HG02981 (cell line): ENCODE measurements around the gene RAMP3.

Source experiments
- ATAC-seq: cut with Tn5 transposase; IDR thresholded peaks from one replicate; pipeline ENCODE4 v1.9.1; 2021; ENCODE audit warnings: mild to moderate bottlenecking, moderate library complexity; ENCODE audit not compliant: unreplicated experiment

Gene RAMP3

DNA sequence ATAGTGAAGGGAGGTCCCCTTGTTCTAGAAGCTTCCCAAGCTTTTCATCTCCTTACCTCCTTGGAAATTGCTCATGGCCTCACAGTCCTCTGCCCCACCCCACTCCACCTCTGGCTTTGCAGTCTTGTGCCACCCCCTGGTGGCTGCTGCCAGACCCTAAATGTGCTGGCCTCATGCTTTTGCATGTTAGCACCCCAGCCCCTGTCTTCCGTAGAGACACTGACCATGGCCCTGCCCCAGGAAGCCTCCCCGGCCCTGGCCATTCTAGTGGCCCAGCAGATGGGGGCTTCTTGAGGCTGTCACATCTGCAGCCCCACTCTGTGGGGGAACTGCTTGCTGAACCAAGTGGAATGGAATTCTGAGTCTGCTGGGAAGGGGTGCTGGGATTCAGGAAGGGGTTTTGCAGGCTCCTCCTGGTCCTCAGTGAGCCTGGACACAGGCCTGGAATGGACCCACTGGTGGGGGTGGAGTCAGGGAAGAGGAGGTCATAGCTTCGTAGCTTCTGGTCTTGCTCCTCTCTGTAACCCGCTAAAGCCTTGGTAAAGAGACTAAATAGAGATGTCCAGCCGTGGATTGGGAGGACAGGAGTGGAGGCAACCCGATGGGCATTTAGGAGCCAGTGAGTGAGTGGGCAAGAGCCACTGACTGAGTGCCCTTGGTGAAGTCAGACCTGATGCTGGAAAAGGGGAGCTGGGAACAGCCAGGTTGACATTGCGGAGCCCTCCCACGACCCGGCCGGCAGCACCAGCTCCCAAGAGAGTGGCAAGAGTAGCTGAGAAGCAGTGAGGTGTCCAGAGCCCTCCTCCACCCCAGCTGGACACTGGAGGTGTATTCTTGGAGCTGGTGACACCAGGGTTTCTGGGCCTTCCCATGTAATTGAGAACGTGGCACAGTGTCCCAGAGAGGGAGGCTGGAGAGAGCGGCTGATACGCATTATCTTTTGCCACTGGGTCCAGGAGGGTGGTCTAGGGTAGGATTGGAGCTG lies 20.9 kb downstream of the RAMP3 start:
- no peak for ATAC-seq

DNA sequence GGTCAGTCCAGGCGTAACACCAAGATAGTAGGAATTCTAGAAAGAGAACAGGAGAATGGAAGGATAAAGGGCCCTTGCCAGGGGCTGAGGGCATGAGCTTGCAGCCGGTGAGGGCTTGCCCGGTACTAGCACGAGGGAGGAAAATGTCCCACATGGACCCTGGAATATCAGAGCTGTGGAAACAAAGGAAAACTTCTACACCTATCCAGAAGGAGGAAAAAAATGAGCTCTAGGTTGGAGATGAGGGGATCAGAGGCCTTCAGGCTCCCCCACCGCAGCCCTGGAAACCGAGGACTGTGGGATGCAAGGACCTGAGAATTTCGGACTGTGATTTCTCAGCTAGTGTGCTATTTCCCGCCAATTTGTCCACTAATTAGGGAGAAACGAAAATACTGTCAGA lies 22.1 kb downstream of the RAMP3 start:
- ATAC-seq = no peak

DNA sequence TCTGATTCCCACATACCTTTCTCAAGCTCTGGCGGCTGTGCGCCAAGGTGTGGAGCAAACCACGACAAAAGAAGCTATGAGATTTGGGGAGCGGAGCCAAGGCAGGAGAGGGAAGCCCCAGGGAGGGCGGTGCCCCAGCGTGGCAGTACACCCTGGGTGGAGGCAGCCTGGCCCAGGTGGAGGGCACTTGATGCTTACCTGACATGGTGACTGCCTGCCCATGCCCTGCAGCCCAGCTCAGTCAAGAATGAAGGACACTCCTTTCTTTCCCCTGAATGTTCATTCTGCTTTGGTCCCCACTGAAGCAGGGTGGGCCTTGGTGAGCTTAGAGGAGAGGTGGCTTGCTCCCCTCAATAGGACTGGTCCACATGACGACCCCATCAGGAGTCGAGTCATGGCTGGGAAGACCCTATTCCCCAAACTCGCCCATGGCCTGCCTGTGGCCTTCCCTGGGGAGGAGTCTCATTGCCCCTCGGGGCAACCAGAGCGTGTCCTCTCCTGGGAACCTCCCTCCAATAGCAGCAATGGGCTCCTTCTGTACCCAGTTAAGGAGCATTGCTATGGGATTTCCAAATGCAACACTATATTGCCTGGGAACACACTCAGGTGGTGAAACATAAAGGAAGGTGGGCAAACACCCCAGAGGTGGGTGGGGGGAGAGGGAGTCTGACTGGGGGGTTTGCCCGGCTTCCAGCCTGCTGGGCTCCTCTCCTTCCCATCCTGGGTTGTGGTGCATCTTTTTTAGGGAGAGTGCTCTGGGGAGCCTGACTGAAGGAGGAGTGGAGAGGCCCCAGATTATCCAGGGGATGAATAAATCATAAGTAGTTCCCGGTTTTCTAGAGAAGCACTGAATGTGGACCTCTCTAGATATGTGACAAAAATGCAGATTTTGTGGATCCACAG lies 22.7 kb downstream of the RAMP3 start:
- ATAC-seq = no peak

DNA sequence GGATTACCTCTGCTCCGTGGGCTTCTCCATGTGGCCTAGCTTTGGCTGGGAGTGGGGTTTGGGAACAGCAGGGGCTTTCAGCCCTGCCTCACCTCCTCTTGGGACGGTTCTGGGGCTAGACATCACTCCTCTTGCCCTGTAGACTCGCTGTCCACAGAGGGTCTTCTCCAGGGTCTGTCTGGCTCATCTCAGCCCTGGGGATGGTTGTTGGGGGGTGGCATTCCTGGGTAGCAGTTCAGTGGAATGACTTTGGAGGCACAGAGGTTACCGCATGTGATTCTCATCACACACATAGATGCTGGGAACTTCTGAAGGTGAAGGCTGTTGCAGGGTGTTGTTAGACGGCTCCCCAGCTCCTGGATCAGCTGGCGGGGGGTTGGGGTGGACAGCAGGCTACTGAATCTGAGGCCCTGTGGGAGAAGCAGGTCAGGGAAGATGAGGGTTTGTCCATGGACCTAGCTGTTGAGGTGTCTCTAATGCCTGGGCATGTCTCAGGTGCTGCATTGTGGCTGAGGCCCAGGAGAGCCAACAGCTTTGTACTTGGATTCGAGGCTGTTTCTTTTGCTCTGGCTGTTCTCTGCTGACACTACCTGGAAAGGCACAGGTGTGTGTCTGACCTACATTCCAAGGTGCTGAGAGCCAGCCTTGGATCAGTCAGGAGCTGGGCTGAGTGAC lies 23.8 kb downstream of the RAMP3 start:
- no peak for ATAC-seq

DNA sequence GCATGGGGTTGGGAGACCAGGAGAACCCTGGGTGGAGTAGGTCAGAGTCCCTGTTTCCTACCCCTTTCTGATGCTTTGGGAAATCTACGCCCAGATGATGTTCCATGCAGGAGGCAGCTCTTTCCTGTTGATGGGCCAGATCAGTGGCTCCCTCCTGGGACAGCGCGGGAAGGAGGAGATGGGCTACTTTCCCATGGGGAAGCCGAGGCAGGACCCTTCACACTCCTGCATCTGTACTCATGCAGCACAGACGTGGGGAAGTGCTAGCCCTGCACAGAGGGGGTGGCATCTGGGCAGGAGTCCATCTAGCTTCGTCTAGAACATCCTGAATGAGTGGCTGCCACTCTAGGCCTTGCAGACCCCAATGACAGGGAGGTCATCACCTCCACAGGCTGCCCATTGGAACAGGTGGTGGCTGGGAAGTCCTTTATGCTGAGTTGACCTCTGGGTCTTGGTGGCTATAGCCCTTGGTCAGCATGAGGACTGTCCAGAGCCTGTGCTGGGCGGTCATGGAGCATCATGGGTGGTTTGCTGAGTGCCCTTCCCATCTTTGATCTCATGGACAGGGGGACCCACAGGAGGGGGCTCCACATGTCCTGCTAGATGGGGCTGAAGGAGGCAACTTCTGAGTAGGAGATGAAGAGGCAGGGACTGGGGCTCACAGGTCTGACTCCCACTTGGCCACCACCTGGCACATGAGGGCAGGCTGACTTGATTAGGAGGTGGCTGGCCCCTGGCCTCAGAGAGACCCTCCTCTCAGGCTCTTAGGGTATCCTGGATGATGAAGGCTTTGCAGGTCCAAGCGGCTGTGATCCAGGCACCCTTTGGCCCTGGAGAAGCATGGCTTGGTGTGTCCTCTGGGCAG lies 24.6 kb downstream of the RAMP3 start:
- ATAC-seq = no peak

DNA sequence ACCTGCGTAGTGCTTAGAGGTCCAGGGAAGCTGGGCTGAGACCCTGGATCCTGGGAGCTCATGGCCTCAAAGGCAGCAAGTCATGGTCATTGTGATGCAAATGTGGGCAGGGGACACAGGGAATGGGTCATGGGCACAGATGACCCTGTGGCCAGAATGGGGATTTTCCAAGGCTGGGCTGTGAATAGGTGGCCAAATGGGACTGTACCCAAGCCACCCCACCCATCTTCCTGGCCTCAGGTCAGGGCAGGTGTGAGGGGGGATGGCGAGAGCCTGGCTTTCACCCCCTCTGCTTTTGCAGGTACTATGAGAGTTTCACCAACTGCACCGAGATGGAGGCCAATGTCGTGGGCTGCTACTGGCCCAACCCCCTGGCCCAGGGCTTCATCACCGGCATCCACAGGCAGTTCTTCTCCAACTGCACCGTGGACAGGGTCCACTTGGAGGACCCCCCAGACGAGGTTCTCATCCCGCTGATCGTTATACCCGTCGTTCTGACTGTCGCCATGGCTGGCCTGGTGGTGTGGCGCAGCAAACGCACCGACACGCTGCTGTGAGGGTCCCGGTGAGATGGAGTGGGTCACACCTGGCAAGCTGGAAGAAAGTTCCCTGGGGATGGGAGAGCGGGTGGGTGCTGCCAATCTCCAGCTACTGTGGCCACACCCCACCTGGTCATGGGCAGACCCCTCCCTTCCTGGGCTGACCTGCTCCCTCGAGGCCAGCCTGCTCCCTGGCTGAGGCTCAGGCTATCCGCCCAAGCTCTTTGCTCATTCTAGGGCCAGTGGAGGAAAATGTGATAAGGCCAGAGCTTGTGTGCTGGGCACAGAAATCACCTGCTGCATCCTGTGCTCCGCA lies 25.5 kb downstream of the RAMP3 start:
- ATAC-seq = no peak

DNA sequence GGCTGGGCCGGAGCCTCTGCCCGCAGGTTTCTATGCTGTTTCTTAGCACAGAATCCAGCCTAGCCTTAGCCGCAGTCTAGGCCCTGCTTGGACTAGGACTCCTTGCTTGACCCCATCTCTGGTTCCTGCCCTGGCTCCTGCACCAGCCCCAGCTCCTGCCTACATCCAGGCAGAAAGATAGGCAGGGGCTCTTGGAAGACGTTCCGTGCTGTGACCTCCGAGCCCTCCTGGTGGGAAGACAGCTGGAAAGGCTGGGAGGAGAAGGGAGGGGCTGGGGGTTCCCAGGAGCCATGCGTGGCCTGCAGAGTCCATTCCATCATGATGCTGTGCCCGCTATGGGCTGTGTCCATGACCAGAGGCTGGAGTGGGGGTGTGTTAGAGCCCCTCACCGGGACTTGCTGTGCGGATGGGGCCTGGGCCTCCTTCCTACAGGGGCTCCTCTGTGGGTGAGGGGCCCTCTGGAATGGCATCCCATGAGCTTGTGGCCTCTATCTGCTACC lies 26.2 kb downstream of the RAMP3 start:
- no peak for ATAC-seq

DNA sequence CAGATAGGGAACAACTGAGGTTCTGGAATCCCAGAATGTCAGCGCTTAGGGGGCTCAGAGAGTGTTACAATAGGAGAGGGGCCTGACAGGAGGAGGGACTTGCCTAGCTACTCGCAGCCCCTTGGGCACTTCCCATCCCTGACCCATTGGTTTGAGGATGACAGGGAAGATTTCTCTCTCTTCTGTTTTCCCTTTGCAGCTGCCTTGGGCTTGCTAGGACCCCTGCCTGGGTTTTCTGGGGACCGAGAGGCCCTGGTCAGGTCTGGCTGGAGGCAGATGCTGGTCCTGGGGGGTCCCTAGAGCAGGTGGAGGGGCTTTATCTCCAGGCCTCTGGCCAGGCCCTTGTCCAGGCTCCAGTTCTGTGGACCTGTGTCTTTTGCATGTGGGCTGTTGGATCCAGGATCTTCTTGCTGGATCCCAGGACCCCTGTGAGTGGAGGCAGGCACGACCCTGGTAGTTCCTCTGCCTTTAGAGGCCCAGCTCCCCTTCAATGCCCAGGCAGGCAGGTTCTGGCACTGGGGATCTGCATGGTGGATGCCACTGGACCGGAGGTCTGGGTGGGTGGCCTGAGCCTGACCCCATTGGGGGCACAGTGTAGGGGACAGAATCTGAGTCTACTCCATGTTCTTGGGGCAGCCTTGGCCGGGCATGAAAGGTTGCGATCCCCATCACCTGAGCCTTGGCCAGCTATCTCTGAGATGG lies 26.9 kb downstream of the RAMP3 start:
- ATAC-seq = no peak

DNA sequence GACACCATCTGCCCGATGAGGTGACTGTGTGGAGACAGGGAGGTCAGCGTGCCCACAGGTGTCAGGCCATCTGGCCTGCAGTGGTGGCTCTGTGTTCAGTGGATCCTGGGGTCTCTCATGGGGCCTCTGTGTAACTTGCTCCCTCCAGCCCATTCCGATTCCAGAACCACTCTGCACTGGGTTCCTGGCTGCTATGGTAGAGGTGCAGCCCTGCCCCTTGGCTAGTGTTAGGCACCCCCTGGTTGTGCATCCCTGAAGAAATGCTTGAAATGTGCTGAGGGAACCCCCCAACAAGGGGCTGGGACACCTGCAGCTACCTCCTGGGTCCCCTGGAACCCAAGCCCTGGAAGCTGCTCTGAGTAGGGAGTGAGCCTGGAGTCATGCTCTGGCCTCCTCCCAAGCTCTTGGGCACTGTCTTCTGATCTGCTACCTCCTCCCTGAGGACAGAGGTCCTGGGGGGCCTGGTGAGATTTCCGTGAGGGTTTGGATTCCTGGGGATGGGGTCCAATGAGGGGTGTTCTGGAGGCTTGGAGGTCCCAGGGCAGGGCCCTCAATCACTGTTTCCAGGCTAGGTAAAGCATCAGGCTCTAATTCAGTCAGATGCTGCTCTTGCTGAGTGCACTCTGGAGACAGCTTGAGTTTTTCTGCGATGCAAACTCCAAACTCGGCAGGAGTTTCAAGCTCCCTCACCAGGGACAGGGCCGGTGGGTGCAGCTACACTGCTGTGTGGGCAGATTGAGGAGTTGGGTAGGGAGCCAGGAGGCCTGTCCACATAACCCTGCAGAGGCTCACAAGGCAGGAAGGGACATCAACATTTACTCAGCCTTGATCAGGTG lies 27.7 kb downstream of the RAMP3 start:
- ATAC-seq = no peak

DNA sequence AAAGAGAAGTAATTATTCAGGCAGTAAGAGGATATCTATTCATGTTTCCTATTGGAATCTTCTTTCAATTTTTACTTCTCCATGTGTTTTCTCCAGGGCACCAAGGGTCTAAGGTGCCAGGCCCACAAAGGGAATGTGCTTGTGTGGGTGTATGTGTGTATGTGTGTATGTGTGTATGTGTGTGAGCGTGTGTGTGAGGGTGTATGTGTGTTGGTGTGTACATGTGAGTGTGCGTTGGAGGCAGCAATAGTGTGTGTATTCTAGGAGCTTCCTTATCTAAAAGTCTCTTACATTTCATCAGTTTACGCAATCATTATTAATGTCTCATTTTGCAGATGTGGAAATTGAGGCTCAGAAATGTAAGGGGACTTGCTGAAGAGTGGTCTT lies 28.3 kb downstream of the RAMP3 start:
- ATAC-seq = no peak

DNA sequence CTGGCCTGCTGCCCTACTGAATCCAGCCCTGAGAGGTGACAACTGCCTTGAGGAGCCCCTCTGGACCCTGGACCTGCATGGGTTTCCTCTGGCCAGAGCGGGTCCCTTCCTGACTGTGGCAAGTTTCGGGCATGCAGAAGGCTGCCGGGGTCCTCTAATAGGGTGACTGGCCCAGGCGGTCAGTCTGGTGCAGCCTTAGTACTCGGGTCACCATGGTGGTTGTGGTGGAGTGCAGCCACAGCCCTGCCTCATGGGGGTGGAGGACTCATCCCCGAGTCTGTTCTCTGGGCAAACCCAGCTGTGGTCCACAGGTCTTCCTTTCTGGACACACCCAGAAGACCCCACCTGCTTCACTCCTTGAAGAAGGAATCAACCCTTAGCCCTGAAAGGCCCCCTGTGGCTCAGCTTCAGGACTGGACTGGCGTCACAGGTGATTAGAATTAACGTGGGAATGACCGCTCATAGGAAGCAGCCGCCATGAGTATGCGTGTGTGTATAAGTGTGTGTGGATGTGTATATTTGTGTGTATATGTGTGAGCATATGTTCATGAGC lies 28.7 kb downstream of the RAMP3 start:
- ATAC-seq = no peak

DNA sequence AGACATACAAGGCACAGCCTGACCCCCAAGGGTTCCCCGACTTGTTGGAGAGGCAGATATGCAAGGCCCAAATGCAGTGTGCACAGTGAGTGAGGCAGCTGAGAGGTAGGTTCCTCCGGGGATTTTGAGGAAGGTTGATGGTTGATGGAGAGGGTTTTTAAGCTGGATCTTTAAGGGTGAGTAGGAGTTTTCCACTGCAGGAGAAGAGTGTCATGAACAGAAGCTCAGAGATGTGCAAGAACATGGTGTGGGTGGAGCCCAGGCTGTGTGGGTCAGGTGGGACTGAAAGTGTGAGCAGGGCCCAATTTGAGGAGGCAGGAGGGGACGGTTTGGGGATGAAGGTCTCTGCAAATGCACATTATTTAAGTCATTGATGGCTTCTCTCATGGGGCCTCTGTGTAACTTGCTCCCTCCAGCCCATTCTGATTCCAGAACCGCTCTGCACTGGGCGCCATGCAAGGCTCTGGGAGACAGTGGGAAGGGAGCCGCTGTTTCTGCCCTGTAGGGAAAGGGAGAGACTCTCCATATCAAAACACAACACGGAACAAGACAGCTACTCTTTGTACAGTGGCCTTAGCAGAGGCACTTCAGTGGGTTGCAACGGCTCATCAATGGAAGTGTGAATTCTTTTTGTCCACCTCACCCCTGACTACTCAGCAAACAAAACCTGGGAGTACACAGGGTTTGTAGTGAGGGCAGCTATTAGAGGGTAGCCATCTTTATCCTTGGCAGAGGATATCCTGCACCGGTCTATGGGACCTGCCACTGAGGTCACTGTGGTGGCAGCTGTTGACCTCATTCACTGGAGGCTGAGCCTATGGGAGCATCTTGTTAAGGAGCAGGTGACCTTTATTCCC lies 29.7 kb downstream of the RAMP3 start:
- no peak for ATAC-seq

DNA sequence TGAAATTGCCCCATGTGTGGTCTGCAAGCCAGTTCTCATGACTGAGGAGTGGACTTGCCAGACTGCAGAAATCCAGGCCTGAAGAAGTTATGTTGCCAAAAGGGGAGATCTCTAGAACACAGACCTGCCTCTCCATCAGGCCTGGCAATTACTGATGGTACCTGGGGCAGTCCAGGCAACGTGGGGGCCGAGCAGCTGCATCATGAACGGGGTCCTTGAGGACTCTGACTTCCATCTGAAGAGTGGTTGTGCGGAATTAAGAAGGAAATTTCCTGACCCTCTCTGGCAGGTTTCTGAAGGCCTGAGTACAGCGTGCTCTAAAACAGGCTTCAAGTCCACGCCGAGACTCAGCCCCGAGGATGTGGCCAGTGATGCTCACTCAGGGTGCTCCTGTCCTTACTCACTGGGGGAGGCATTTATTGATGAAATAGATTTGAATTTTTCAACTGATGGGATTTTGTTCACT lies 30.4 kb downstream of the RAMP3 start:
- no peak for ATAC-seq

DNA sequence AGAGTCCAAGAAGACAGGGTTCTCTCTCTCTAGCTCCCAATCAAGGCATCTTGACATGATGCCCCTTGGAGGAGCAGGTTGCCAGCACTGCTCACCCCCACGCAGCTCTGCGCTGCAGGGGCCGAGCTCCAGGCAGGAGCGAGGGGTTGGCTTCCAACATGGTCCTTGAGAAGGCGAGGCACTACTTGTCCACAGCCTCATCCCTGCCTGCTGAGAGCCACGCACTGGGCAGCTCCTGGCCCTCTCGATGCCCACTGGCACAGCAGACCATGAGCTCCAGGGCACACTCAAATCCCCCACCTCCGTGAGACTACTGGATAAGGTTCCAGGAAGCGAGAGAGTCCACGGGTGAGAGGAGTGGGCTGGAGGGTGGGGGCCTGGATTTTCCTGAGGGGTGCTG lies 31.1 kb downstream of the RAMP3 start:
- no peak for ATAC-seq

DNA sequence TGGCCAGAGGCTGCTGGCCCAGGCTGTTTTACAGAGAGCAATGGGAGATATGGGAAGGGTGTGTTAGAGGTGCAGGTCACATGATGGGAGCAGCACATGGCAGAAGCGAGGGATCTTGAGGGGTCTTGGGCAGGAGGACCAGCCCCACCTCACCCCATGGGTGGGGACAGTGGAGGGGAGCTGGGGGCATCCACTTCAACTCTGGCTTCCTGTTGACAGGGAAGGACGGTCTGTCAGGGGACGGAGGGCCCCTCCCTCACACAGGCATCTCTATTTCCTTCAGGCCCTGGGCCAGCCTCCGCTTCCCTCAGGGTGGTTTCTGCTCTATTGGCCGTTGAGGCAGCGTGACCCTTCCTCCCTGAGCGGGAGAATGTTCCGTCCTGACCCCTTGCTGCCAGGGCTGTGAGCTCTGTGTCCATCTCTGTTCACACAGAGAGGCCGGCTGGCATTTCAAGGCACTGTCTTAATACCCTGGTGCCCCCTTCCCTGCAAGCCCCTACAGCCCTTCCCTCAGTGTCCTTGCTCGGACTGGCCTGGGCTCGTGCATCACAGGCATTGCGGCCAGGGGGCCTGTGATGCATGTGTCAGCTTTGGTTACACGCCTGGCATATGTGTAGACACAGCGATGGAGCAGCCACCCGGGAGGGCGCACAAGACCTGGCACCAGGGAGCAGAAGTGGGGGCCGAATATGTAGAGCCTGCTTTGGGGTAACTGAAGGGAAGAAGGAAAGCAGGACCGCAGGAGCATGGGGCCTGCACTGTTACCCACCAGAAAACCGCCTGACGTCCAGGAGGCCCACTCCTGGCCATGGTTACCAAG lies 31.8 kb downstream of the RAMP3 start:
- no peak for ATAC-seq
